Measurements from ENCODE around the gene VAV2.

VAV2 gene

DNA sequence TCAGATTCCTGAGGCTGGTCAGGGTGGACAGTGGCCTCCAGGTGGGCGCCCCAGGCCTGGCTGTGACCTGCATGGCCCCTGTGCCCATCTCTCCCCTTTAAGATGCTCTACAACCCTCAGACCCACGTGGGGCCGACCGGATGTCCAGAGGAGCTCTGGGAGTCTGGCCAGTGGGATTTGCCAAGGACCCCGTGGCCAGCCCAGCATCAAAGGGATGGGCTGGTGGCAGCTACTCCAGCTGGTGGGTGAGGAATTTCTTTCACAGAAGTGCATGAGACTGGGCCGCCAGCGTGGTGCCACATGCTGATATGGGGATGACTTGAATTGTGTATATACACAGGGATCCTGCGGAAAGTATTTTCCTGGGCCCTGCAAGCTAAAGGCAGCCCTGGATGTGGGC is 159.2 kb downstream of the VAV2 start:
- no peak for DNase-seq

DNA sequence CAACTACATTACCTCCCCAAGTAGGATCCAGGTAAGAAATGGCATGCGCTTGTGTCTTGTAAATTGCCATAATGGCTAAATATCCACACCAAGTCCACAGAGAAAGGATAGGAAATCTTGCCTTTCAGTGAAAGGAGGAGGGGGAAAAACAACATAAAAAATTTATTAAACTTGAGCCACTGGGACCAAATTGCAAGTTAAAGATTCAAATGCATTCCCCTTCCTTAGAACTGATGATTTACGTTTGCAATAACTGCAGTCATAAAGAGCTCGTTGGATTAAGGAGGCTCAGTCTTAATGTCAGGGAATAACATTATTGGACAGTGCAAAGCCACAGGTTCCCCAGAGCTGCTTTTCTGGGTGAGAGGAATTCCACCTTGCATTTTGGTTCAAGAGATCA is 161.4 kb downstream of the VAV2 start:
- DNase-seq, result no peak

DNA sequence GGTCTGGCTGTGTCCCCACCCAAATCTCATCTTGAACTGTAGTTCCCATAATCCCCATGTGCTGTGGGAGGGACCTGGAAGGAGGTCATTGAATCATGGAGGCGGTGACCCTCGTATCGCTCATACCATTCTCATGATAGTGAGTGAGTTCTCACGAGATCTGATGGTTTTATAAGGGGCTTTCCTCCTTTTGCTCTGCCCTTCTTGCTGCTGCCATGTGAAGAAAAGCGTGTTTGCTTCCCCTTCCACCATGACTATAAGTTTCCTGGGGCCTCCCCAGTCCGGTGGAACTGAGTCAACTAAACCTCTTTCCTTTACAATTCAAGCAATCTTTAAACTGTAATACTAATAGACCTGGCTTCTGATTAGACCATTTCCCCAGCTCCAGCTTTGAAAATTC is 161.8 kb downstream of the VAV2 start:
- DNase-seq, result no peak

DNA sequence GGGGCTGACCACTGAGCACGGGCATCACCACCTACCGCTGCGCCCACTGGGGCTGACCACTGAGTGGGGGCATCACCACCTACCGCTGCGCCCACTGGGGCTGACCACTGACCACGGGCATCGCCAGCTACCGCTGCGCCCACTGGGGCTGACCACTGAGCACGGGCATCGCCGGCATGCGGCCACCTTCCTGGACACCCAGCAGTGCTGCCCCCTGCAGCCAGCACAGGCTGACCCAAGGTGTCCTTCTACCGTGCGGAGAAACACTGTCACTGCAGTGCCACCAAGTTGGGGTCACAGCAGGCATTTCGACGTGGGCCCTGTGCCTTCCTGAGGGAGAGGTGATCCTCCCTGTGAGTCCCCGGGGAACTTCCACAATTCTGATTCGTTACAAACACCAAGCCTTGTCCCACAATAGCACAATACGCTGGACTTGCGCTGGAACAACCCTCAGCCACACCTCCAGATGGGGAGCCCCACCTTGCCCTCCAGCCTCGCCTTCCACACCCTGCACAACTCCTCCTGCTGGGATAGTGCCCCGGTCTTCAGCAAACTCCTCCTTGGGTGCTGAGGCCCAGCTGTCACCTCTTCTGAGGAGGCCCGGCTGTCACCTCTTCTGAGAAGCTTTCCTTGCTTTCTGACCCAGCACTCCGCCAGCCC is 163.7 kb downstream of the VAV2 start:
- no peak for DNase-seq

DNA sequence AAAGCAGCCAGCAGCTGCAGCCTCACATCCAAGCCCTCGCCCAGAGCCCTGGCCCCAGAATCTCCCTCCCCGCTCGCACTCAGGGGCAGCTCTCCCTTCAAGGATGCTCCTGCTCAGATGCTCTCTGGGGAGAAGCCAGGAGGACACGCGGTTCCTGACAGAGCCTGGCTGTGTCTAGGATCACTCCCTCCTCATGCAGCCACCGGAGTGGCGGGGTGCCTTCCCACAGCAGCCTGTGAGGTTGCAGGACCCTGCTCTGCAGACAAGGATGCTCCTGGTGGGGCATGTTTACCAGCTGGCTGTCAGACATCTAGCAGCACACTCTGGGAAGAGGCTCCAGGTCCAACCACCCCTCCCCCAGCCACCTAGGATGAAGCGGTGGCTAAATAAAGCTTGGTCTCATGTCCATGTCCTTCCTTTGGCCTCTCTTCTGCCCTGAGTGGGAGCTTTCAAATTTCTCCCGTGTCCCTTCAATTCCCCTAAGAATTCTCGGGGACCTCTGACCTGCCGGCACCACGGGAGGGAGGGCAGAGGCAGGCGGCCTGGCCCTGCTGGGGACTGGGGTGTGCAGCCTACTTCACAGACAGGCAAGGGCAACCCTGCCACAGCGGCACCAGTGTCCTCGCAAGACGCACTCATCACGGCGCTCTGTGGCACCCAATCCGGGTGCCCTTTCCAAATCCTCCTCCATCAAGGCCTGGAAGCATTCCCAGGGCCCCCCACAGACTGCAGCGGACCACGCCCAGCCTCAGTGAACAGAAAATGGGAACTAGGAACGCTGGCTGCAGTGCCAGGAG is 165.6 kb downstream of the VAV2 start:
- no peak for DNase-seq

DNA sequence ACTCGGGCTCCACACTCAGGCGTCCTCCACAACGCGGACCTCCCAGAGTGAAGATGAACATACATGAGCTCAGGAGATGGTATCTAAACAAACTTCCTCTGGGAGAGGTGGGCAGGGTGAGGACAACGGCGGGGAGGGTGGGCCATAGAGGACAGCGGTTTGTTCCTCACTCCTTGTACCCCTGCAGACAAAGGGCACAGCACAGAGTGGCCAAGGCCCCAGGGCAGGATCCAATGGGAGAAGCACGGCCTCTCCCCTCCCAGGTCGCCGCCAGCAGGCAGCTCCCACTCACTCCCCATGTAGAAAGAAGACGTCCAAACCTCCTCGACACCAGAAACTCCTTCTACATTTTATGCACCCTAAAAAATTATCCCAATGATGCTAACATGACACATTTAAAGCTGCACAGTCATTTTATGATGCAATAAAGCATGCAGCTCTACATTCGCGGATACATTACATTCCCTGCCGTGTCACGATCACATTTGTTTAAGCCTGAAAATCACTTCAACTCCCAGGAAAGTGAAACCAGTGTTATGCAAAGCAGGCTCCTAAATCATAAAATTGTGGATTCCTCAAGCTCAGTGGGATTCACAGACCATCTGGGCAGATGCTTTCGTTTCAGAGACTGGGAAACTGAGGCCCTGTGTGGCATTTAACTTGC is 166.4 kb downstream of the VAV2 start:
- no peak for DNase-seq

DNA sequence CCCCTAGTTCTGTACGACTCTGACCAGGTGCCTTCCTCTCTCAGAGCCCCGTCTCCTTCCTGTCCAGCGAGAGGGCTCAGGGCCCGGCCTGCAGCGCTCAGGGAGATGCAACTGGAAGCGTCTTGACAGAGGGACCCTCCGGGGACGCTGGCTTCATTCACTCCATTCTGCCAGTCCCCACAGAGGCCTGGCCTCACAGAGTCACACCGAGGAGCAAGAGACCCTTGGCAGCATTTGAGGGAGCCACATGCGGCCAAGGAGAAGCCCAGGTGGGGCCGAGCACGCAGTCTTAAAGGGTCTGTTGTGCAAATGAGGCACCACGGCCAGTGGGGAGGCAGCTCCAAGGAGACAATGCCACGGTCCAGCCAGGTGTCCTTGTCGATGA is 167.3 kb downstream of the VAV2 start:
- DNase-seq, result no peak

DNA sequence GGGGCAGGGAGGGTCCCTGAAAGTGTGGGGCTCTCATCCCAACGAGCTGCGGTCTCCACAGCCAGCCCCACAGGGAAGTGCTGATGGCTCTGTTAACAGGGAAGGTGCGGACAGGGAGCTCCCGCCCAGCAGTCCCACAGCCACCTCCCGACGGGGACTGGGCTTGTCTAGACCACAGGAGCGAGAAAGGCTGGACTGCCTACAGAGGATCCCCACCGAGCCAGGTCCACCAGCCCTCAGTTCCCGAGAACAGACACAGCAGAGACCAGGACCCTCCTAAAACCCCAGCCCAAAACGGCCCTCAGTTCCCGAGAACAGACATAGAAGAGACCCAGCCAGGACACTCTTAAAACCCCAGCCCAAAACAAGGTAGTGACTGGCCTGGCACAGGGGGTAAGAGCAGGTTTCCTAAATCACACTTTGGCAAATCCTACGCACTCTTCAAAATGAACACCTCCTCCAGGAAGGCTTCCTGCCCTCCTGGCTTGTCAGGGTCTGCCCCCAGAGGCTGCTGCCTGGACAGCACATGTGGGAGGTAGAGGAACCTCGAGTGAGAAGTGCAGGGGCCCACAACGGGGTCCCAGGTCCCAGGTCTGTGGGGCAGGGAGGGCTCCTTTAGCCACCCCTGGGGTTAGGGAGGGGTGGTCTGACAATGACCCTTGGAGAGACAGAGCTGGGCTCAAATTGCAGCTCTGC is 167.9 kb downstream of the VAV2 start:
- no peak for DNase-seq

DNA sequence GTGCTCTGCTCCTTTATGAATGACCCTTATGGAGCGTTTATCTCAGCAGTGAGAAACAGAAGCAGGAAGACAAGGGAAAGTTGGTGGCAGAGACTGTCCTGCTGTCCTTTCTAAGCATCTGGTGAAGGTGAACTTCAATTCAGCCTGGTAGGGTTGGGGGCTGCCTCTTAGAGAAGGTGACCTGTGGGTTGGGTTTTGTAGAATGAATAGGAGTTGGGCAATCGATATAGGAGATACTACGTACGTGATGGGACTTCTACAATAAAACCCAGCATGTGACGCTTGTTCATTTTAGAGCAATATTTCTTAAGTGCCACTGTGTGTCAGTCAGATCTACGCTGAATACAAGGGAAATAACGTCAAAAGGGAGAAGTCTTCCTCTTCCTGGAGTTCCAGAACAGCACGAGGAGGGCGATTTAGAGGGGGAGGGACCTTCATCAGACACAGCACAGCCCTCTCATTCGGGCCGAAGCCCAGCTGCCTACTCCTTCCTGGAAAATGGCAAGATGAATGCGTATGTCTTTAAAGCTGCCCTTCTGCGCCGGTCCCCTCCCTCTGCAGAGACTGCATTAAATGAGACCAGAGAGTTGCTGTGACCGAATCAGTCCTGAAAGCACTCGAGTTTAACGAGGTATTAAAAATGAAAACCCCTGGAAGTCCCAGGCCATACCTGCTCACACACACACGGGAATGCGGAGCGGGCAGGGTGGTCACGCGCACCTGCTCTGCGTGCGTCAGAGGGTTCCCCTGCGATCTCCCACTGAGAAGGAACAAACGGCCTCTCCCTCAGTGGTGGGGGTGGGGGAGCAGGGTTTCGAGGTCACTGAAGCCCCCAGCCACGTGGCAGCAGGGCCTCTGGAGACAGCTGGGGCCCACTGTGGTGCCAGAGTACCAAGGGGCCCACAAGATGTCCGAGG is 168.7 kb downstream of the VAV2 start:
- no peak for DNase-seq

DNA sequence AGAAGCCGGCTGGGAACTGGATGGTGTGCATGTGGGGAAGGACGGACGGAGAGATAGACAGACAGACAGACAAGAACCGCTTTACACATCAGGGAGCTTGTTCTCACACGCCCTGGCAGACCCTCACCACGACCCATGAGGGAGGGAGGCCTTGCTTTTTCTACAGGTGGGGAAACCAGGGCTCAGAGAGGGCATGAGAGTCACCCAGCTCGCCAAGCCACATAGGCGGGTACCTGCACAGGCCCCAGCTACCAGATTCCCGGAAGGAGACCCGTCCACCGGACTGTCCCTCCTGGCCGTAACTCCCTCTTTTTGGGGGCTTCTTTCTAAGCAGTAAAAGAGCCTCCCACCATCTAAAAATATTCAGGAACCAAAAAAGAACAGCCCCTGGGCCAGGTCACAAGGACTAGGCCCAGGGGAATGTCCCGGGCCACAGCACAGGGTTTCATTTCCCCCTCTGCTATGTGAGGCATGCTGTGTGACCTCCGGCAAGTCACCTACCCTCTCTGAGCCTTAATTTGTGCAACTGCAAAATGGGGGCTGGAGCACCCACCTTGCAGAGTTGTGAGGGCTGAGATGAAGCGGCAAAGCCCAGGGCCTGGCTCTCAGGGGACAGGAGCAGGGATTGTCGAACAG is 169.6 kb downstream of the VAV2 start:
- no peak for DNase-seq

DNA sequence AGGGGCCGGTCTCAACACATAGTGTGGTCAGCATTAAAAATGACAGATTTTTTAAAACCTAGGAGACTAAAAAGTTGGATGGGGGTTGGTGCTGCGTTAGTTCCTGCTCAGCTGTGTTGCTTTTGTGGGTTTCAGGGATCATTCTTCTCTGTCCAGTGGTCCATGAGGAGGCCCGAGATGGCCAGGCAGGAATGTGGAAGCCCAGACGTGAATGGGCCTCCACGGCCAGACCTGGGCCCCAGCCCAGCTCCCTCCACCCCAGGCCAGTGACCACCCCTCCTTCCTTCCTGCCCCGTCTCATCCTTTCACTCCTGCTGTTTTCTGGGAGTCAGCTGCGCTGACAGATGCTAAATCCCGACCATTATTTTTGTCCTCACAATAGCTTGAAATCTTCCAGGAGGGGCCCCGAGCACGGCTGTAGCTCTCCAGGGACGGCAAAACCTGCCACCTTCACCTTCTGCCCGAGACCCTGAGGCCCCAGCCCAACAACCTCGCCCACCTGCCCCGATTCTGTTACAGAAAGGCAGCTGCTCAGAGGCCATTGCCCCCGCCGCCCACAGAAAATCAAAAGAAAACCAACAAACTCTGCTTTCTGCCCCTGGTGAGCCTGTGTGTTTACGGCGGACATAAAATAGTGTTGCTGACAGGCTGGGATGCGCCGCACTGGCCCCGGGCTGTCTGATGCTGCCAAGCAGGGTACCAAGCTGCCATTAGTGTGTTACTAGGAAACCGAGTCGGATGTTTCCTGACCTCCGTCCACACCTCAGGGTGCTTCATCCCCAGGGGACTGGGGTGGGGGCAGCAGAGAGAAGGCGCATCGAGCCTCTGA is 170.3 kb downstream of the VAV2 start:
- no peak for DNase-seq

DNA sequence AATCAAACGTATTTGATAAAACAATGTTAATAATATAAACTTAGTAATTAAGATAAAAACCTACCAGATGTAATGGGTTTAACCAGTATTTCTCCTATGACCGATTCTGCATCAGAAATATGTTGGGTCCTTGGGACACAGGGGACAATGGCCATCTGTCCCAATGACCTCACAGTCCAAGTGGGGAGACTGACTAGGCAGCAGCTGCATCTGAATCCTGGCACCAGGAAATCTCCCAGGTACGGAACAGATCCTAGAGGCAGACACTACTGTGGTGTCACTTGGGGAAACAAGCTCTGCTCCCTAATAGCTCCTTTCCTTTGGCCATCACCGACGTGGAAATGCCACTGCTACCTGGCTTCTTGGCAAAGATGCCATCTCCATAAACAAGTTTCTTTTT is 172.2 kb downstream of the VAV2 start:
- no peak for DNase-seq

DNA sequence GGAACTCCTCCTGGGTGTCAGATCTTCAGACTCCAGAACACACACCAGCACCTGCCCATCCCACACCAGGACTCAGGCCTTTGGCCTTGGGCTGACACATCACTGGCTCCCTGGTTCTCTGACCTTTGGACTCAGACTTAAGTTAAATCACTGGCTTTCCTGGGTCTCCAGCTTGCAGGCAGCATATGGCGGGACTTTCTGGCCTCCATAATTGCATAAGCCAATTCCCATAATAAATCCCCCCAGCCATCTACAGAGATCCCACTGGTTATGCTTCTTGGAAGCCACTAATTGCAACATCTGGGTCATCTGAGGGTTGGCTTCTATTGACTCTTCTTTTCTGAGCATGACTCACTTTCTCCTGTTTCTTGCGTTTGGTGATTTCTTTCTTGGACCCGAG is 173.7 kb downstream of the VAV2 start:
- no peak for DNase-seq

DNA sequence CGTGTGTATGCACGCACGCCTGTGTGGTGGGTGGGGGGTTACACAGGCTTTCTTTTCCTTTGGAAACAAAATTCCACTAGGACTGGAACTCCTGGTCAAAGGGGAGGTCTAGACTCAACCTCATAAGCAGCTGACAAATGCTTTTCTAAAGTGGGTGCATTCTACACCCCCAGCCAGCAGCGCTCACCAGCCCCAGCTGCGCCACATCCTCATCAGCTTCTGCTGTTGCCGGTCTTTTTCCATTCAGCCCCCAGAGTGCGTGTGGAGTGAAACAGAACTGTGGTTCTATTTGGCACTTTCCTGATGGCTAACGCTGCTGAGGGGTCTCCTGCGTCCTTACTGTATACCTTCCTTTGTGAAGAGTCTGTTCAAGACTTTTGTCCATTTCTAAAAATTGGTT is 176.3 kb downstream of the VAV2 start:
- DNase-seq, result no peak

DNA sequence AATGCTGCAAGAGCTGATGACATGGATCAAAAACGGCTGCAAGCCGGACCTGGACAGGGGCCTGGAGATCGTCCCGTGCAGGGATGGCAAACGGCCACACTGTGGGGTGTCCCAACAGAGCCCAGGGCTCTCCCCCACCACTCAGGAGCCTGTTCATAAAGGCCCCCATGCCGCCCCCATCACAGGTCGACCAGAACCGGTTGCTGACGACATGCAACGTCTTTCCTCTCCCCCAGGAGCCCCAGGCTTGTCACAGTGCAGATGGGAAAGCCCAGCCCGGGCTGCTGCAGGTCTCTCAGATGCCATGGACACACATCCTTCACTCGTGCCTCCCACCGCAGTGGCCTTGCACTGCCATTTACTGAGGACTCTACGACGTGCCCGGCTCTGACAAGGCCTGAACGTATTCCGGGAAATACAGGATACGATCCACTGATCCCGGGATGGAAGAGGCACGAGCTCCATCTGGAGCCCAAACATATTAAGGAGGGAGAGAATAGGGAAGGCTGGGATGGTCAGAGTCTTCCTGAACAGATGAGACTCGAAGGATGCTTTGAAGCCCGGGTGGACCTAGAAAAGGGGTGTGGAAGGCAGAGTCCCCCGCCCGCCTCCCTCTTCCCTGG is 177.4 kb downstream of the VAV2 start:
- no peak for DNase-seq

DNA sequence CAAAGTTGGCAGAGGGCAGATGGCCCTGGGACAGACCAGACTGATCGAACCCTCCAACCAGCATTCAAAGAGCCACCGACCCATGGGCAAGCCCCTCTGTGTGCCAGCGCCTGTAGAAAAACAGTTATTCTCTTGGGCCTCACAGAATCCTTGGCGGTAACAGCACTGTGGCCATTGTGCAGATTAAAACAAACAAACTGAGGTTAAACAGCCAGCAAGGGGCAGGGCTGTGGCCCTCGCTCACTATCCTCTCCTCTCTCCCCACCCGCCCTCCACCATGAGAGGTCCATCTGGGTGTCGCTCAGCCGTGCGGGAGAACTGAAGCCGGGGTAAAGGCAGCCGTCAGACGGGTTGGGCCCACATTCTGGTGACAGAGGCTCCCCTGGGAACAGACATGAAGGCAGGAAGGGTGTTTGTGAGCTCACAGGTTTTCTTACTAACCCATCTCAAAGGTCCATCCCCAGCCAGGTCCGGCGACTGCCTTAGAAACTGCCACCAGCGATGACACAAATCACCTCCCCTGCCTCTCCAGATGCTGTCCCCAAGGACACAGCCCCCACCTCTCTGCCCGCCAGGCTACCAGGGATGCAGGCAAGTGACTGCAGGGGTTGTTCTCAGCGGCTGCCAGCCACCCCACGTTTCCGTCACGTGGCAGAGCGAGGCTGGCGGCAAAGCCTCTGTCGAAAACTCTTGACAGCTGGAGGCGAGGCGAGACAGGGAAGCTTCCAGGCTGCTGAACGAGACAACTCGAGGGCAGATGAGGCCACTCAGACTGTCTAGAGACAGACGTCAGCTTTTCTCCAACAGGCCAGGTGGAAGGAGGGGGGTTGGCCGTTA is 178.2 kb downstream of the VAV2 start:
- DNase-seq, result no peak

DNA sequence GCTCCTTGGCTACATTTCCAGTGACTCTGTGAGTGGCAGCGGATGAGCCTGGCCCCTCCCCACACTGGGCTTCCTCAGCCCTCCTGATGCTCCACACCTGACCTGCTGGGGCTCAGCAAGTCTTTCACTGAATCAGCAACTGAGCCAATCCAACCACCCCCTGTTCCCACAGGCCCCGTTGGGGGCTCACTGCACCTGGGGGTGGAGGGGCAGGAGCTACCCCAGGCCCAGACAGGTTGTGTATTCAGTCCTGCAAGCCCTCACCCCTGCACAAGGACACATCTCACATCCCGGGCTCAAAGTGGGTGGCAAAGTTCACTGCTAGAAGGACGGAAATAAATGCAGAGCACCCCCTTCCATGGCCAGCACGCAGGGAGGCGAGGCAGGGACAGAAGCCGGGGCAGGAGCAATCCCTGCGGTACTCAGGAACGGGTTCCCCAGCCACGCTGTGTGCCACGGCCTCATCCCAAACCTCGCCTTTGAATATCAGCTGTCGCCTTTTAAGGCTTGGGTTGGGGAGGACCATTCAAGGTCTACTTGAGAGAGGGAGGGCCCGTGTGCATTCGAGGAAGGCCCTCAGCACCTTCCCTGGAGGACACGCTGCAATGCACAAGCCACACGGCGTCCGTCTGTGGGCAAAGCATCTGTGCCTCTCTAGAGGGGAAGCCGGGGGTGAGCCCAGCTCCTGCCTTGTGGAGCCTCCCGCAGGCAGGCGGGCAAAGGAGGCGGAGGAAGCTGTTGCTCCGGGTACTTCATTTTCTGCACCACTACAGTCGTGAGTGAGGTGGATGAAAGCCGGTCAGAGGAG is 179.0 kb downstream of the VAV2 start:
- no peak for DNase-seq

DNA sequence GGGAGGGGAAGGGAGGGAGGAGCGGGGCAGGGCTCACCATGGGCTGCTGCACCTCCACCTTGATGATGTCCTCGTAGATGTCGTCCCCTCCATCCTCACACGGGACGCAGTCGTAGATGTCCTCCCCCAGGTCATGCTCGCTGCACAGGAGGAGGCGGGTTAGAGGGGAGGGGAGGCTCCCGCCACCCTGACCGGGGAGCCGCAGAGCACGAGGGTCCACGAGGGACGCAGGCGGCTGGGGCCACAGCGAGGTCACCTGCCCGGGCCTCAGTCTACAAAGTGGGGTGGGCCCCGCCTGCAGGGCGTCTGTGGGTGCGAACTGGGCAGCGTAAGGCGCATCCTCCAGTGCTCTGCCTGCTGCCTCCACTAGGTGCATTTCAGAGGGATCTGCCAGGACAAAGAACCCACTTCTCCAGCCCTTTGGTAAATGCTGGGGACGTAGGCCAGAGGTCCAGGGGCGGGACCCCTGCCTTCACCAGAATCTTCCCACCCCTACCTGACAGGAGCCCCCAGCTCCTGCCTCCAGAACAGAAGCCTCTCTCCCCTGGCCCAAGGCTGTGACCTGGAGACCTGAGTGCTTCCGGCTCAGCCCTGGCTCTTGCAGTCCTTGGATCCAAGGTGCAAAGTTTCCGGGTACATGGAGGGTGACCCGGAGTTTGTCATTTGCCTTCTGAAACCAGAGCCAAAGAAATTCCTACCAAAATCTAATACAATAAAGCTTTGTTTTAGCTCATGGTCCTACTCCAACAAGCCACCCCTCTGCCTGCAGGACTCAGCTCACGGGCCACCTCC is 179.9 kb downstream of the VAV2 start:
- DNase-seq, result no peak
